HG02885 (cell line): ENCODE results near the gene BGLAP.

ENCODE experiments used
- ATAC-seq: cut with Tn5 transposase; IDR thresholded peaks from one replicate; pipeline ENCODE4 v1.9.1; 2021; ENCODE audit warnings: mild to moderate bottlenecking; ENCODE audit not compliant: unreplicated experiment, poor library complexity

BGLAP gene

GRCh38 chr1:156226116-156226538, 15.9 kb upstream of the BGLAP start:
- peak; percentile 74 for ATAC-seq

- no peak for ATAC-seq
Measured at GRCh38 chr1:156226782-156227181, 15.2 kb upstream of the BGLAP start.

- ATAC-seq = no peak
Measured at GRCh38 chr1:156228501-156228900, 13.5 kb upstream of the BGLAP start.

- ATAC-seq = no peak
Measured at GRCh38 chr1:156229809-156230472, 12.0 kb upstream of the BGLAP start.

- no peak for ATAC-seq
Measured at GRCh38 chr1:156230473-156230837, 11.5 kb upstream of the BGLAP start.

- ATAC-seq = no peak
Measured at GRCh38 chr1:156232201-156232894, 9.6 kb upstream of the BGLAP start.

- ATAC-seq = no peak
Measured at GRCh38 chr1:156233426-156234127, 8.4 kb upstream of the BGLAP start.

- no peak for ATAC-seq
Measured at GRCh38 chr1:156236164-156236563, 5.8 kb upstream of the BGLAP start.

GRCh38 chr1:156238248-156238647, 3.7 kb upstream of the BGLAP start:
- ATAC-seq = no peak

GRCh38 chr1:156241311-156241811, 623 bp upstream of the BGLAP start:
- no peak for ATAC-seq

- no peak for ATAC-seq
Measured at GRCh38 chr1:156242738-156243137, 754 bp downstream of the BGLAP start.

GRCh38 chr1:156244126-156244525, 2.1 kb downstream of the BGLAP start:
- no peak for ATAC-seq

- ATAC-seq = no peak
Measured at GRCh38 chr1:156244712-156245111, 2.7 kb downstream of the BGLAP start.

- ATAC-seq = no peak
Measured at GRCh38 chr1:156245451-156246232, 3.7 kb downstream of the BGLAP start.

- ATAC-seq = no peak
Measured at GRCh38 chr1:156246241-156246780, 4.3 kb downstream of the BGLAP start.

- ATAC-seq = no peak
Measured at GRCh38 chr1:156246781-156247459, 4.9 kb downstream of the BGLAP start.

GRCh38 chr1:156247460-156248322, 5.7 kb downstream of the BGLAP start, which contains the start of gene PAQR6:
Gene PAQR6, minus strand, starts transcription at chr1:156248056. Its CDS starts 1,325 bp downstream, at chr1:156246731.
- ATAC-seq = no peak

- no peak for ATAC-seq
Measured at GRCh38 chr1:156248323-156248683, 6.3 kb downstream of the BGLAP start.

GRCh38 chr1:156249593-156249992, 7.6 kb downstream of the BGLAP start:
- no peak for ATAC-seq
